GM10847 (cell line): Measurements from ENCODE around the gene ANAPC1.

Experiments used
- POLR2A ChIP-seq: IDR thresholded peaks from 2 replicates; pipeline ENCODE4 v1.6.1; 2011; ENCODE audit not compliant: insufficient read length; ENCODE audit errors: extremely low read depth

ANAPC1 gene

DNA sequence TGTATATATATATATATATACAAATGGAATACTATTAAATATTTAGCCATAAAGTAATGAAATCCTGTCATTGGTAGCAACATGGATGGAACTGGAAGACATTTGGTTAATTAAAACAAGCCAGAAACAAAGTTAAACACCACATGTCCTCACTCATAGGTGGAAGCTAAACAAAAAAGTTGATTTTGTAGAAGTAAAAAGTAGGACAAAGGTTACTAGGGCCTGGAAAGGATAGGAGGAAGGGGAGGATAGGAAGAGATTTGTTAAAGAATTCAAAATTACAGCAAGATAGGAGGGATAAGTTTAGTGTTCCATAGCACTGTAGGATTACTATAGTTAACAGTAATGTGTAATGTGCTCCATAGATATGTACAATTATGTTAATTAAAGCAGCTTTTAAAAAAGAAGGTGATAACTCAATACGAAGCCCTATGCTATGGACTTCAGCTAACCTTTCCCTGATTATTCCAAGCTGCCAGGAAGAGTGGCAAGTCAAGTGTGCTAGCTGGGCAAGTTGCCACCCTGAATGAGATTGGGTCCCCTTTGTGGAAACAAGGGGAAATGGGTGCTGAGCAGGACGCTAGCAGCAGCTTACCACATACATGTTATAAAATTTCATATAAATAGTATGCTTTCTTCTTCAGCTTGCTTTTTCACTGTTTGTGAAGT, 26.8 kb upstream of the ANAPC1 start:
- no peak for TF ChIP-seq POLR2A

DNA sequence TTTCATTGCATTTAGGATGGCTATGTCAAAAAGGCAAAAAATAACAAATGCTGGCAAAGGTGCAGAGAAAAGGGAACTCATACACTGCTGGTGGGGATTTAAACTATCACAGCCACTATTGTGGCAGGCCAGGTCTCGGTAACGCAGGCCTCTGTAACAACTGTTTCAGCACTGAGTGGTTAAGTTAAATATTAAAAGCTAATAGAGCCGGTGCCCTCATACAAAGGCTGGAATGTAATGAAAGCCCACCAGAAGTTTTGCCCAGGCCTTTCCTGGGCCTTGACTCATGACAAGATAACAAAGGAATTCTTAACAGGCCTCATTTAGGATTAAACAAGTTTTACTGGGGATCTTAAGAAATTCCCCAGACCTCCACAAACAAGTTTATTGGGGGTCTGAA, 25.1 kb upstream of the ANAPC1 start:
- TF ChIP-seq POLR2A: no peak

- no peak for TF ChIP-seq POLR2A
Measured at GRCh38 chr2:111908578-111908977, 24.6 kb upstream of the ANAPC1 start.

DNA sequence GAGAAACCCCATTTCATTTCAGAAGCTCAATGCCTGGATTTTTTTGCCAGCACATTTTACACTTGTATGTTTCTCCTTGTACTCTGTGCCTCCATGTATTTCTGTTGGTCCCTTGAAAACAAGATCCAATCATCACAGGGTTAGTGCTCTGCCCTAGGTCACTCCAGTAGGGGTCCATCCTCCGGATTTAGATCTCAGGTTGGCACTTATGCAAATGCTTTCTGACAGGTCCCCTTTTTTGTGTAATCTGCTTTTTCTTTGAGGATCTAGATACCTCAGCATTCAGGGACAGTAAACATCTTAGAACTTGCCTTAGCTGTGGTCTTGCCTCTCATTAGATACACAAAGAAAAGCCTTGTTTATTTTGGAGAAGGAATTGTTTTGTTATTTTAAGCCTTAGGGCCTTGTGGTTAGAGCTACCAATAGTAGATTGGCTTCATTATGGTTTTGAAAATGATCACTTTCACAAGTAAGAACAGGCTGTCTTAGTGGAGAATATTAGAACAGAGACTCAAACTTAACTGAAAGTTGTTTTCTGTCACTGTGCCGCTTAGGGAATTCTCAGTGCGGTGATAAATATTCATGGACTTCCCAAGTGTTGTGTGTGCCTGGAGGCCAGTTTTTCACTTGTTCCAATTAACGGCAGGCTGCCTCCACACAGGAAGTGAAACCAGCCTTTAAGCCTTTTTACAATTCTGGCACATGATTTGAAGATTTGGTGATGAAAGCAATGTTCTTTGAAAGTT, 22.2 kb upstream of the ANAPC1 start:
- TF ChIP-seq POLR2A: no peak

DNA sequence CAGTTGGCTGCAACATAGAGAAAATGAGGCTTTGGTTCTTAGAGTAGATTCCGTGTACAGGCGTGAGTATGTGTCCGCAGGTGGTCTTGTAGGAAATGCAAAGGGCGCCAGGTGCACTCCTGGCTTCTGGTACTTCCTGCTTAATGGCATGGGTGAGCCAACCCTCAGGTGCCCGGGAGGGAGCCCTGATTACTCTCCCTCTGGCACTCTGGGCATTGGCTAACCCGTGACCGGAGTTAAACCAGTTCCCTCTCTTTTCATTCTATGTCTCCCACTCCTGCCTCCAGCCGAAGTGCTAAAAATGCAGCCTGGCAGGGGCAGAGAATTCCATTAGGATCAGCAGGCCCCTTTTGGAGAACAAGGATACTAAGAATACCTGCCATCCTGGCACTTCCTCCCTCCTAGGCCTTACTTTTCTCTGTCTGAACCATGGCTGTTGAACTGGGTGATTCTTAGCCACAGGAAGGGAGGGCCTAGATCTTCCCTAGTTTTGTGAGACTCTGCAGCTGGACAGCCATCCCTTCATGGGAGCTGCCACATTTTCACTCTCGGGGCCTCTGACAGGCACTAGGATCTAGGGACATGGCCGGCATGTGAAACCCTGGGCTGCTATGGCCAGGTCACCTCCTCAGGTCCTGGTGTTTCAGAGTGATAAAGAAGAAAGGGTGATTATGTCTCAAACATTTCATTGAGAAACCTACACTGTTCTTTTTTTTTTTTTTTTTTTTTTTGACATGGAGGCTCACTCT, 20.9 kb upstream of the ANAPC1 start:
- no peak for TF ChIP-seq POLR2A

DNA sequence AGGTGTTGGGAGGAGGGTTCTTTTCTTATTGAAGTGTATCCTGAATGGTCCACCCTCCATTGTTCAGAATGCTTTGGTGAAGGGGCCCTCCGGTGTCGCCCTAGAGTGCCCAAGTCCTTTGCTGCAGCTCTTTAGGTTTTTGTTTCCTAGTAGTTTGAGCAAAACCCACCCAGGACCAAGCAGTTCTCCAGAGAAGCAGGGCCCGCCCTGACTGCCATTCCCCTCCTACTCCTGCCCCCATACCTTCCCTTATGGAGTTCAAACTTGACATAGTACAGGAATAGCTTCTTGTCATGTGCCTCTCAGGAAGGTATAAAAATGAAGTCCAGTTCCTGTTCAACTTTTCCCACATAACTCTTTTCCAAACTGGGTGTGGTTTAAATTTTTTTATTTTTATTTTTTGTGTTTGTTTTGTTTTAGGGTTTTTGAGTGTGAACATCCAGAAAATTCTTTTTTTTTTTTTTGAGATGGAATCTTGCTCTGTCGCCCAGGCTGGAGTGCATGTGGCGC, 20.0 kb upstream of the ANAPC1 start:
- TF ChIP-seq POLR2A: no peak

- no peak for TF ChIP-seq POLR2A
Measured at GRCh38 chr2:111903516-111903915, 19.5 kb upstream of the ANAPC1 start.

DNA sequence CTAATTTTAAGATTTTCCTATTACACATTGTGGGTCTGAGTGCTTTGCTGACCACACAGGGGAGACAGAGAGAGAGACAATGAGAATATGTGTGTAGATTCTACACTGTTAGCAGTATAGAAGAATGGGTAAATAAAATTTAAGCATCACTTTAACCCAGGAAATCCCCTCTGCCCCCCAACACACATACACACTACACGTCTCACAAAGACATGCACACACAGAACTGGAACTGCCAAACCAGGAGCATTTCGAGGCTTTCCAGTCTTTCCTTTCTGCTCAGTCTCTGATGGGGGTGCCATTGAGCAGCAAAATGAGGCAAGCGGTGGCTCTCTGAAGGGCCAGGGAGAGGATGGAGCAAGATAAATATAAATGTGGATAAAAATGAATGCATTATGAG, 16.9 kb upstream of the ANAPC1 start:
- no peak for TF ChIP-seq POLR2A

DNA sequence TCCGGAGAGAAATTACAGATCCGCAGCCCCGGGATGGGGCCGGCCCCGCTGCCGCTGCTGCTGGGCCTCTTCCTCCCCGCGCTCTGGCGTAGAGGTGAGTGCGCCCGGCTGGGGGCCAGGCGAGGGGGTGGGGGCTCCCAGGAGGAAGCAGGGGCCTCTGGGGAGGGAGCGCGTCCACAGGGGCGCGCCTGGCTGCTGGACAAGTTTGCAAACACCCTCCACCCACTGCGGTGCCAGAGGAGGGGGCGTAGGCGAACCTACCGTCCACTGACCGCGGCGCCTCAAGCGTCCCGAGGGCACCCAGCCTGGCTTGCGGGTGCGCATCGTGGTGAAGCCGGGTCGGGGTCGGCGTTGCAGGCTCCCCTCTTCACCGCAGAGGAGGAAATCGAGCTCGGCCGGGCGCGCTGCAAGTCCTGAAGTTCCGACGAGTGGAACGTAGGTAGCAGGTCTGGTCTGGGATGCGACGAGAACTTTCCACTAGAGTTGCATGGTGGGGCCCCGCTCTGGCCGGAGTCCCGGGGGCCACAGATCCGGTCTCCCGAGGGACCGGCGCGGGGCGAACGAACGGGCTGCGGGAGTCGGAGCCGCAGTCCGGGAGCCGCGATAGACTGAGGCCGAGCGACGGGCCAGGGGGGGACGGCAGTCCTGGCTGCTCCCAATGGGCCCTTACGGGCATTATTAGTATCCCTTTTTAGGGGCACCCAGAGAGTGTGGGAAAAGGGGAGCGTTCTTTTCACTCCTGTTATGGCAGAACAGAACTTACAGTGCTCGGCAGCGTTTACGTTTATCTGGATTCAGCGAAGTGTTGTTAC, 14.9 kb upstream of the ANAPC1 start:
- TF ChIP-seq POLR2A: no peak

DNA sequence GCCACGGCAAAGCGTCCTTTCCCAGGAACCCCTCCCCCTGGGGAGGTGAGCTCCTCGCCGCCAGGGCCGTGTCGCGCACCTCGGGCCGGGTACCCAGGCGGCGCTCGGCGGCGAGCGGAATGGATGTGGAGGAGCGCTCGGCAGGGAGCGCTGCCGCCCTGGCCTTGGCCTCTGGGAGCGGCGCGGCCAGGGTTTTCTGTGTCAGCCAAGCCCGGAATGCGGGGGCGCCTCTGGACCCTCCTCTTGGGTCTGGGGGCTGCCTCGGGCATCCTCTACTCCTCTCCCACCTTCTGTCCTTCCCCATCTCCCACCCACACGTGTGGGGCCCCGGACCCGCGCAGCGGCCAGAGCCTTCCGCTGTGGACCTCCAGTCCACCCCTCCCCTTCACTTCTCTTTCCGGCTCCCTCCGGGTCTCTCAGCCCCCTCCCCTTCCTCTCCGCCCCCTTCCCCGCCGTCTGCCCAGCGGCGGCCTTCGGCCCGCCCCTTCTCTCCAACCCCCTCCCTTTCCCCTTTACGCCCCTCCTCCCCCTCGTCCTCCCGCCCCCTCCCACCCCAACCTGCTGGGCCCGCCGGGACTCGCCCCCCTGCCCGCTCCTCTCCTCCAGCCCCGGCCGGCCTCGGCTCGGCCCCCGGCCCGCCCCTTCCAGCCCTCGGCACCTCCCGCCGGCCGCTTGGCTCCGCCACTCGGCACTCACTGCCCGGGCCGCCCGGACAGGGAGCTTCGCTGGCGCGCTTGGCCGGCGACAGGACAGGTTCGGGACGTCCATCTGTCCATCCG, 14.1 kb upstream of the ANAPC1 start, which contains the start of gene MERTK:
Gene MERTK (plus strand): TSS at position 684 of the 779 bp plus-strand sequence. CDS start 129 bp downstream, outside the sequence.
- TF ChIP-seq POLR2A: no peak

DNA sequence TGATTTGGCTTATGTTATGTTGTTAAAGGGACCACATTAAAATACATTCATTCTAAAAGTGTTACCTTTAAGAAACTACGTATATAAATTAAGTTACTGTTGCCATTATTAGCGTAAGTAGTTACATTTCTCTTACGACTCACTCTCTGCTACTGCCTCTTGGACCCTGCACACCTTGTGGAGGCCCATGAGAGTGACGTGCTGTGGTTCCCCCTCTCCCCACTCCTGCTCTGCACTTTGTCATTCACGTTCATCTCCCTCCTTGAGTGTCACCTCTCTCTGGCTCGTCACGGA, 13.6 kb upstream of the ANAPC1 start:
- no peak for TF ChIP-seq POLR2A

DNA sequence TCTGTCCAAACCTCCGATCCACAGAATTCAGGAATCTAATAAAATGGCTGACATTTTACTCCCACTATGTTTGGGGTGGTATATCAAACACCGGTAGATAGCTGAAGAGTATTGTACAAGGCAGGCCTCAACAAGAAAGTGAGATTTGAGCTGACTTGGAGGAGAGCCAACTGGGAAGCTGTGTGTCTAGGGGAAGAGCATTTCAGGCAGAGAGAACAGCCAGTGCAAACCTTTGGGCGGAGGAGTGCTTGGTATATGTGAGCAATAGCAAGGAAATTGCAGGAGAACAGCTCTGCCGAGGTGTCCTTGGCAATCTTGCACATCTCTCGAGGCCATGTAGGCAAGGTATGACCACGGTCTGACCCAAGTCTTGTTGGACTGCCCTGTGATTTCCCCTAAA, 12.6 kb upstream of the ANAPC1 start:
- TF ChIP-seq POLR2A: no peak

DNA sequence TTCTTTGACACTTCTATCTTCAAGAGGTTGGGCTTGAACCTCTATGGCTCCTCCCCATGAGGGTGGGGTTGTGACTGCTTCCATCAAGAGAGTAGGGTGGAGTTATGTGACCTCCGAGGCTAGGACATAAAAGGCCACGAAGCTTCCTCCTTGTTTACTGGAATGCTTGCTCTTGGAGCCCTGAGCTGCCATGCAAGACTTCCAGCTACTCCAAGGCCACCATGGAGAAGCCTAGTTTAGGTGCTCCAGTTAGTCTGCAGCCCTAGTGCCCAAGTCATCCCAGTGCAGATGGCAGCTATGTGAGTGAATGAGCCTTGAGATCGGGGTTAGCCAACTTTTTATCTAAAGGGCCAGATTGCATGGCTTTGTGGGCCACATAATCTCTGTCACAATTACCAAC, 12.0 kb upstream of the ANAPC1 start:
- TF ChIP-seq POLR2A: no peak

DNA sequence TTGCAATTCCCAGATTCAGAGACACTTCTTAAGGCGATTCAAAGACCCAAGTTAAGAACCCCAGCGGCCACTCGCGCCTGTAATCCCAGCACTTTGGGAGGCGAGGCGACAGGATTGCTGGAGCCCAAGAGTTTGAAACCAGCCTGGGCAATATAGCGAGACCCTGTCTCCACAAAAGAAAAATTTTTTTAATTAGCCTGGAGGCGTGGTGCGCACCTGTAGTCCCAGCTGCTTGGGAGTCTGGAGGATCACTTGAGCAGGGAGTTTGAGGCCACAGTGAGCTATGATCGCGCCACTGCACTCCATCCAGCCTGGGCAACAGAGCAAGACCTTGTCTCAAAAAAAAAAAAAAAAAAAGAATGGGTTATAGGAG, 585 bp upstream of the ANAPC1 start:
- no peak for TF ChIP-seq POLR2A
